ENCODE results near the gene ETFB.

Gene ETFB

DNA sequence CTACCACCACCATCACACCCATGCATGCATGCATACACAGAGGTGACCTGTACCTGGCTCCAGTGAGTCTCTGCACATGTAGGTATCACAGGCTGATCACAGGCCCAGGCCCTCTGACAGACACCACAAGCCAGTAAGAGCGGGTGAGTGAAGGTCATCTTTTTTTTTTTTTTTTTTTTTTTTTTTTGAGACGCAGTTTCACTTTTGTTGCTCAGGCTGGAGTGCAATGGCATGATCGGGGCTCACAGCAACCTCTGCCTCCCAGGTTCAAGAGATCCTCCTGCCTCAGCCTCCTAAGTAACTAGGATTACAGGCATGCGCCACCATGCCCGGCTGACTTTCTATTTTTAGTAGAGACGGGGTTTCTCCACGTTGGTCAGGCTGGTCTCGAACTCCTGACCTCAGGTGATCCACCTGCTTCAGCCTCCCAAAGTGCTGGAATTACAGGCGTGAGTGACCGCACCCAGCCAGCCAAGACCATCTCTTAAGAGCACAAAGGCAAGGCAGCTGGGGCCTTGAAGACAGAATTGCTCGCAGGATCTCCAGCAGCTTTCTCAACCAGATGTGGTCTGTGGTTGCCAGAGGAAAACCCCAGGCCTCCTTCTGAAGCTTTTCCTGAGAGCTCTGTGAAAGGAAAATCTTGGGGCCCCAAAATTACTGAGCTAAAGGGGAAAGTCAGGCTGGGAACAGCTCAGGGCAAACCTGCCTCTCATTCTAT lies 9.5 kb upstream of the ETFB start:
- ChIA-PET POLR2A (no interaction called here), CTCF (no interaction called here)
- Histone ChIP-seq H3K27ac (ENCODE audit: extremely low read depth, low read depth, low read length) (no peak overlapping the region), H3K4me3 (ENCODE audit: low read depth, low read length) (no peak overlapping the region), H3K9me3 (ENCODE audit: control insufficient read depth, insufficient read depth, low read depth, low read length) (no peaks in the 10 kb centered on the region), H3K36me3 (ENCODE audit: control insufficient read depth in 2 of 2, insufficient read depth in 1 of 2, low read length in 2 of 2) (no peaks in the 10 kb centered on the region), H3K4me1 (ENCODE audit: control insufficient read depth, insufficient read depth, low read length) (no peaks in the 10 kb centered on the region)
- TF ChIP-seq ZNF777 (tag by site-specific recombination; IDR thresholded peaks at IDR 0.05; ENCODE audit: borderline replicate concordance) (no peak), ZNF610 (tag by site-specific recombination; IDR thresholded peaks at IDR 0.05; ENCODE audit: borderline replicate concordance) (no peak), TCF7L2 (IDR thresholded peaks at IDR 0.05; ENCODE audit: borderline replicate concordance, low read depth, low read length) (no peak), ZNF2 (tag by site-specific recombination; IDR thresholded peaks at IDR 0.05) (no peak), EGR2 (tag by site-specific recombination; IDR thresholded peaks at IDR 0.05; ENCODE audit: low read depth) (no peak), ZSCAN30 (tag by site-specific recombination; IDR thresholded peaks at IDR 0.05) (no peak), ZSCAN23 (tag by site-specific recombination; IDR thresholded peaks at IDR 0.05) (no peak), ZNF302 (tag by site-specific recombination; IDR thresholded peaks at IDR 0.05; ENCODE audit: low read depth) (no peak), ZBTB48 (tag by site-specific recombination; IDR thresholded peaks at IDR 0.05) (no peak), OSR2 (tag by site-specific recombination; IDR thresholded peaks at IDR 0.05) (no peak), ZBTB20 (tag by site-specific recombination; IDR thresholded peaks at IDR 0.05) (no peak)
- TF ChIP-seq, protein P1, sequence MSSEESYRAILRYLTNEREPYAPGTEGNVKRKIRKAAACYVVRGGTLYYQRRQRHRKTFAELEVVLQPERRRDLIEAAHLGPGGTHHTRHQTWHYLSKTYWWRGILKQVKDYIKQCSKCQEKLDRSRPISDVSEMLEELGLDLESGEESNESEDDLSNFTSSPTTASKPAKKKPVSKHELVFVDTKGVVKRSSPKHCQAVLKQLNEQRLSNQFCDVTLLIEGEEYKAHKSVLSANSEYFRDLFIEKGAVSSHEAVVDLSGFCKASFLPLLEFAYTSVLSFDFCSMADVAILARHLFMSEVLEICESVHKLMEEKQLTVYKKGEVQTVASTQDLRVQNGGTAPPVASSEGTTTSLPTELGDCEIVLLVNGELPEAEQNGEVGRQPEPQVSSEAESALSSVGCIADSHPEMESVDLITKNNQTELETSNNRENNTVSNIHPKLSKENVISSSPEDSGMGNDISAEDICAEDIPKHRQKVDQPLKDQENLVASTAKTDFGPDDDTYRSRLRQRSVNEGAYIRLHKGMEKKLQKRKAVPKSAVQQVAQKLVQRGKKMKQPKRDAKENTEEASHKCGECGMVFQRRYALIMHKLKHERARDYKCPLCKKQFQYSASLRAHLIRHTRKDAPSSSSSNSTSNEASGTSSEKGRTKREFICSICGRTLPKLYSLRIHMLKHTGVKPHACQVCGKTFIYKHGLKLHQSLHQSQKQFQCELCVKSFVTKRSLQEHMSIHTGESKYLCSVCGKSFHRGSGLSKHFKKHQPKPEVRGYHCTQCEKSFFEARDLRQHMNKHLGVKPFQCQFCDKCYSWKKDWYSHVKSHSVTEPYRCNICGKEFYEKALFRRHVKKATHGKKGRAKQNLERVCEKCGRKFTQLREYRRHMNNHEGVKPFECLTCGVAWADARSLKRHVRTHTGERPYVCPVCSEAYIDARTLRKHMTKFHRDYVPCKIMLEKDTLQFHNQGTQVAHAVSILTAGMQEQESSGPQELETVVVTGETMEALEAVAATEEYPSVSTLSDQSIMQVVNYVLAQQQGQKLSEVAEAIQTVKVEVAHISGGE (tag by site-specific recombination; conservative IDR thresholded peaks at IDR 0.05; ENCODE audit: low read depth), result no peak
- TF ChIP-seq, protein P2, sequence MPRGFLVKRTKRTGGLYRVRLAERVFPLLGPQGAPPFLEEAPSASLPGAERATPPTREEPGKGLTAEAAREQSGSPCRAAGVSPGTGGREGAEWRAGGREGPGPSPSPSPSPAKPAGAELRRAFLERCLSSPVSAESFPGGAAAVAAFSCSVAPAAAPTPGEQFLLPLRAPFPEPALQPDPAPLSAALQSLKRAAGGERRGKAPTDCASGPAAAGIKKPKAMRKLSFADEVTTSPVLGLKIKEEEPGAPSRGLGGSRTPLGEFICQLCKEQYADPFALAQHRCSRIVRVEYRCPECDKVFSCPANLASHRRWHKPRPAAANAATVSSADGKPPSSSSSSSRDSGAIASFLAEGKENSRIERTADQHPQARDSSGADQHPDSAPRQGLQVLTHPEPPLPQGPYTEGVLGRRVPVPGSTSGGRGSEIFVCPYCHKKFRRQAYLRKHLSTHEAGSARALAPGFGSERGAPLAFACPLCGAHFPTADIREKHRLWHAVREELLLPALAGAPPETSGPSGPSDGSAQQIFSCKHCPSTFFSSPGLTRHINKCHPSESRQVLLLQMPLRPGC (tag by site-specific recombination; IDR thresholded peaks at IDR 0.05), result no peak
- TF ChIP-seq, protein P3, sequence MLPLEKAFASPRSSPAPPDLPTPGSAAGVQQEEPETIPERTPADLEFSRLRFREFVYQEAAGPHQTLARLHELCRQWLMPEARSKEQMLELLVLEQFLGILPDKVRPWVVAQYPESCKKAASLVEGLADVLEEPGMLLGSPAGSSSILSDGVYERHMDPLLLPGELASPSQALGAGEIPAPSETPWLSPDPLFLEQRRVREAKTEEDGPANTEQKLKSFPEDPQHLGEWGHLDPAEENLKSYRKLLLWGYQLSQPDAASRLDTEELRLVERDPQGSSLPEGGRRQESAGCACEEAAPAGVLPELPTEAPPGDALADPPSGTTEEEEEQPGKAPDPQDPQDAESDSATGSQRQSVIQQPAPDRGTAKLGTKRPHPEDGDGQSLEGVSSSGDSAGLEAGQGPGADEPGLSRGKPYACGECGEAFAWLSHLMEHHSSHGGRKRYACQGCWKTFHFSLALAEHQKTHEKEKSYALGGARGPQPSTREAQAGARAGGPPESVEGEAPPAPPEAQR (tag by site-specific recombination; IDR thresholded peaks at IDR 0.05), result no peak

DNA sequence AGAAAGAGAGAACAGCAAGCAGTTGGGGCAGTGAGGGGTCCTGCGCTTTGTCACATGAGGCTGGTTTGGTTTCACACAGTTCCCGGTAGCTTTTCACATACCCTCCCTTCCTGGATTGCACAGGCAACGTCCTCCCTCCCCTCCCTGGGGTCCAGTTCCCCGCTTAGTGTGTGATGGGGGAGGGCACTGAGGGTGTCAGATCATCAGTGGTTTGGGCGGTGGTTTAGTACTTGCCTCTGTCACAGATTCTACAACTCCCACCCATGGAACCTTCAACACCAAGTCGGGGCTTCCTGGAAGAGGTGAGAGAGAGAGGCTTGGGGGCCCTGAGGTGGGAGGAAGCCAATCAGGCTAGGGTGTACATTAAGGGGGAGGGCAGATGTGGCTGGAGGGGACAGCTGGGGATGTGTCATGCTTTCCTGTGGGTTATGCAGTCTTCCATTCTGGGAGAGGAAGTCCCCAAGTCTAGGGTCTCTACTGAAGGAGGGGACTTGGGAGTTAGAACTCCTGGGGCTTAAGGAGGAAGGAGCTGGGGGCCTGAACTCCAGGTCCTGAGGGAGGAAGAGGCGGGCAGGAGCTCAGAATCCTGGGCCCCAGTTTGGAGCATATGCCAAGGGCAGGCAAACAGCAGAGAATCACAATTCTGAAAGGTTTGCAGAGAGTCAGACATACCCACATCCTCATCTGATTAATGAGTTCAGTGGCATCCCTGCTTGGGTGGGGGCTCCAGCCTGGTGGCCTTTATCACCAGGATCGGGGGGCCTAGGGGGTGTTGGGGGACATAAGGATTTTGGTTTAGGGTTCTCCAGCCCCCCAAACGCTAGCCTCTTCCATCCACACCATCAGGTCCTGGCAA lies 6.7 kb upstream of the ETFB start, which contains the start of gene NKG7:
NKG7 (minus strand) TSS at position 6 of the 856 bp plus-strand sequence. CDS start 119 bp downstream, outside the sequence.
- ChIA-PET POLR2A (interaction anchor here (0.5 to 0.9 kb wide), 2 partner anchors 33 to 765 kb away, joined by 3 to 4 read pairs; no protein-coding TSS in a partner anchor), CTCF (interaction anchor here (1.2 kb wide), 2 partner anchors 35 to 100 kb away, joined by 3 to 4 read pairs; no protein-coding TSS in a partner anchor)
- Histone ChIP-seq H3K27ac (ENCODE audit: extremely low read depth, low read depth, low read length) (no peak within 1 kb of the TSS), H3K9me3 (ENCODE audit: control insufficient read depth, insufficient read depth, low read depth, low read length) (no peaks in the 10 kb centered on the region), H3K4me3 (ENCODE audit: low read depth, low read length) (no peak within 1 kb of the TSS), H3K4me1 (ENCODE audit: control insufficient read depth, insufficient read depth, low read length) (no peaks in the 10 kb centered on the region; the same call in 1 of the 2 replicates), H3K36me3 (ENCODE audit: control insufficient read depth in 2 of 2, insufficient read depth in 1 of 2, low read length in 2 of 2) (no peaks in the 10 kb centered on the region)
- TF ChIP-seq, protein P4, sequence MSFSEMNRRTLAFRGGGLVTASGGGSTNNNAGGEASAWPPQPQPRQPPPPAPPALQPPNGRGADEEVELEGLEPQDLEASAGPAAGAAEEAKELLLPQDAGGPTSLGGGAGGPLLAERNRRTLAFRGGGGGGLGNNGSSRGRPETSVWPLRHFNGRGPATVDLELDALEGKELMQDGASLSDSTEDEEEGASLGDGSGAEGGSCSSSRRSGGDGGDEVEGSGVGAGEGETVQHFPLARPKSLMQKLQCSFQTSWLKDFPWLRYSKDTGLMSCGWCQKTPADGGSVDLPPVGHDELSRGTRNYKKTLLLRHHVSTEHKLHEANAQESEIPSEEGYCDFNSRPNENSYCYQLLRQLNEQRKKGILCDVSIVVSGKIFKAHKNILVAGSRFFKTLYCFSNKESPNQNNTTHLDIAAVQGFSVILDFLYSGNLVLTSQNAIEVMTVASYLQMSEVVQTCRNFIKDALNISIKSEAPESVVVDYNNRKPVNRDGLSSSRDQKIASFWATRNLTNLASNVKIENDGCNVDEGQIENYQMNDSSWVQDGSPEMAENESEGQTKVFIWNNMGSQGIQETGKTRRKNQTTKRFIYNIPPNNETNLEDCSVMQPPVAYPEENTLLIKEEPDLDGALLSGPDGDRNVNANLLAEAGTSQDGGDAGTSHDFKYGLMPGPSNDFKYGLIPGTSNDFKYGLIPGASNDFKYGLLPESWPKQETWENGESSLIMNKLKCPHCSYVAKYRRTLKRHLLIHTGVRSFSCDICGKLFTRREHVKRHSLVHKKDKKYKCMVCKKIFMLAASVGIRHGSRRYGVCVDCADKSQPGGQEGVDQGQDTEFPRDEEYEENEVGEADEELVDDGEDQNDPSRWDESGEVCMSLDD (tag by site-specific recombination; IDR thresholded peaks at IDR 0.05), result no peak

Measured in HEK293 (cell line).